Measurements from ENCODE around the gene MYOD1. TPM values are rescaled to one million over a fixed set of nuclear protein-coding genes. Genes with fewer than 3 reads are reported as not detected.

MYOD1 gene
- polyA plus RNA-seq, 1 experiment: not detected

DNA sequence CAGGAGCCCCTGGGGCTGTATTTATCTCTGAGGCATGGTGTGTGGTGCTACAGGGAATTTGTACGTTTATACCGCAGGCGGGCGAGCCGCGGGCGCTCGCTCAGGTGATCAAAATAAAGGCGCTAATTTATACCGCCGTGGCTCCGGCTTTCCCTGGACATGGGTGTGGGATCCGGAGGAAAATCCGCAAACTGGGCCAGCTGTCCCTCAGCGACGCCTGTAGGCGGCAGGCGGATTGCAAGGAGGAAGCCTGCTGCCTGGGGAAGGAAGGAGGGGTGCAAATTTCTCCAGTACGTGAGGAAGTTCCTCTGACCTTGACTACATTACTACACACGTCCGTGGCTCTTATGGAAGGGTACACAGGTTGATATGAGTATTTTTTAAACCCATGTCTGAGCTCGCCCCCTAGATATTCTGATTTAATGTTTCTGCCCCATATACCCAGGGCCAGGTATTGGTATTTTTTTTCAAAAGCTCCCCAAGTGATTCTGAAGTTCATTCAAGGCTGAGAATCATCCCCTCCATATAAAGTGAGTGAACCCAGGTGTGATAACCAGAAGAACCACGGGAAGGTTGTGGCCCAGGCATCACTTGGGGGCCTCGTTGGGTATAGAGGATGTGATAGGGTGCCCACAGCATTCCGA, 2.8 kb downstream of the MYOD1 start:
- ChIA-PET POLR2A (no interaction called here), CTCF (interaction anchor here (0.7 to 1.3 kb wide), 7 partner anchors 9 to 271 kb away, joined by 3 to 7 read pairs (median 4); no protein-coding TSS in a partner anchor)
- TF ChIP-seq, protein P1, sequence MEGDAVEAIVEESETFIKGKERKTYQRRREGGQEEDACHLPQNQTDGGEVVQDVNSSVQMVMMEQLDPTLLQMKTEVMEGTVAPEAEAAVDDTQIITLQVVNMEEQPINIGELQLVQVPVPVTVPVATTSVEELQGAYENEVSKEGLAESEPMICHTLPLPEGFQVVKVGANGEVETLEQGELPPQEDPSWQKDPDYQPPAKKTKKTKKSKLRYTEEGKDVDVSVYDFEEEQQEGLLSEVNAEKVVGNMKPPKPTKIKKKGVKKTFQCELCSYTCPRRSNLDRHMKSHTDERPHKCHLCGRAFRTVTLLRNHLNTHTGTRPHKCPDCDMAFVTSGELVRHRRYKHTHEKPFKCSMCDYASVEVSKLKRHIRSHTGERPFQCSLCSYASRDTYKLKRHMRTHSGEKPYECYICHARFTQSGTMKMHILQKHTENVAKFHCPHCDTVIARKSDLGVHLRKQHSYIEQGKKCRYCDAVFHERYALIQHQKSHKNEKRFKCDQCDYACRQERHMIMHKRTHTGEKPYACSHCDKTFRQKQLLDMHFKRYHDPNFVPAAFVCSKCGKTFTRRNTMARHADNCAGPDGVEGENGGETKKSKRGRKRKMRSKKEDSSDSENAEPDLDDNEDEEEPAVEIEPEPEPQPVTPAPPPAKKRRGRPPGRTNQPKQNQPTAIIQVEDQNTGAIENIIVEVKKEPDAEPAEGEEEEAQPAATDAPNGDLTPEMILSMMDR (IDR thresholded peaks at IDR 0.05; ENCODE audit: low read depth, low read length): peak; percentile 53
- no peak for DNase-seq (ENCODE audit: low read depth, low spot score)
- H3K9me3 ChIP-seq (ENCODE audit: control insufficient read depth, insufficient read depth, low read length): no peaks in the 10 kb centered on the region; the same call in 1 of the 2 replicates
- H3K27ac ChIP-seq (ENCODE audit: low read depth, low read length): no peak overlapping the region
- H3K27me3 ChIP-seq (ENCODE audit: control insufficient read depth, insufficient read depth, low read length): peaks cover 60% of the 10 kb centered on the region
- no peak overlapping the region for H3K4me3 ChIP-seq (ENCODE audit: low read depth, low read length)

DNA sequence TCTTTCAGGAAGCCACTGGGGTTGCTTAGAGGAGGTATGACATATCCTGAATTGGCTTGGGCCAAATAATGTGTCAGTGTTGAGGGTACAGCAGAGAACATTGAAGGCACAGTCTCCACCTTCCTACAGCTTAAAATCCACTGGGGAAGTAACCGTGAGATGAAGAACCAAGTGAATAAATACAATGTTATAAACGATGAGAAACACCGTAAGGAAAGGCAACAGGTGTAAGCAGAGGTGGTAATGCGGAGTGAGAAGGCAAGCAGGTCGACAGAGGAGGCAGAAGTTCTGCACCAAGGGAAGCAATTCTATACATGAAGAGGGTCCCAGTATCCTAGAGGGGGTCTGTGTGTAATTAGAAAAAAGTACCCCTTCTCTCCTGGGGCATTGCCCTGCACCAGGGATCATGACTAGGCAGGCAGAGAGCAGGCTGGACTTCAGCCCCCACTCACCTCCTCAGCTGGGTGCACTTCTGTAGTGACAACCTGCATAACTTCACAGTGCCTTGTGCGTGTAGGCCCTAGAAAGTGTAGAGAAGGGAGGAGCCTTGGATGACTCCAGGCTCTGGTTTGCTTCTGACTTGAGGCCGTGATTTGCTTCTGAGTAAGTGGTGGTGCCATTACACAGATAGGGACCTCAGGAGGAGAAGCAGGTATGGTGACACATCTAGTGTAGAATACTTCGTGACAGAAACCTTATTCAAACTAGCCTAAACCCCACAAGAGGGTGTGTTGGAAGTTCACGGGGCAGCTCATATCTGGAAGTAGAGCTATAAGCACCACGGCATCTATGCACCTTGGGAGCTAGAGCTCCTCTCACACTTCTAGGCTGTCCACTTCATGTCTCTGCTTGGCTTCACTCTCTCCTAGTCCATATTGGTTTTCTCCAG, 4.9 kb downstream of the MYOD1 start:
- TF ChIP-seq, protein P1 (IDR thresholded peaks at IDR 0.05; ENCODE audit: low read depth, low read length): no peak
- ChIA-PET CTCF (interaction anchor here (0.5 to 1.5 kb wide), 2 partner anchors 255 to 288 kb away, joined by 3 to 8 read pairs; partner anchors contain the start of gene SERGEF), POLR2A (no interaction called here)
- H3K27ac ChIP-seq (ENCODE audit: low read depth, low read length): no peak overlapping the region
- no peak for DNase-seq (ENCODE audit: low read depth, low spot score)
- peaks cover 53% of the 10 kb centered on the region for H3K27me3 ChIP-seq (ENCODE audit: control insufficient read depth, insufficient read depth, low read length)
- no peak overlapping the region for H3K4me3 ChIP-seq (ENCODE audit: low read depth, low read length)
- no peaks in the 10 kb centered on the region; the same call in 1 of the 2 replicates for H3K9me3 ChIP-seq (ENCODE audit: control insufficient read depth, insufficient read depth, low read length)

DNA sequence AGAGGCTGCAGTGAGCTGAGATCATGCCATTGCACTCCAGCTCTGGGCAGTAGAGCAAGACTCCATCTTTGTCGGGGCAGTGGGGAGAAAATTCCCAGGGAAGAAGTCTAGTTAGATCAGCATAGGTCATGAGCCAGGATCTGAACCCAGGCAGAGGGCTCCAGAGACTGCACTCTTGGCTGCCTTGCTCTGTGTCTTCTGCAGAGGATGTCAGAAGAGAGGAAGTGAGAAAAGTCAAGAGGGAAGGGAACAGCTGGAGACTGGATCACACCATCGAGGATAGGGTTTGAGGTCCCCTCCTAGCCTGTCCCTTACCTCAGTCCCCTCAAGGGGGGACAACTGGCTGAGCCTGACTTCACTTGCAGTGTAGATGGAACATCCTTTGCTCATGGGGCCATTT, 5.8 kb downstream of the MYOD1 start:
- Histone ChIP-seq H3K27ac (ENCODE audit: low read depth, low read length) (no peak overlapping the region), H3K9me3 (ENCODE audit: control insufficient read depth, insufficient read depth, low read length) (no peaks in the 10 kb centered on the region; the same call in 1 of the 2 replicates), H3K27me3 (ENCODE audit: control insufficient read depth, insufficient read depth, low read length) (peaks cover 50% of the 10 kb centered on the region), H3K4me3 (ENCODE audit: low read depth, low read length) (no peak overlapping the region)
- TF ChIP-seq, protein P1 (IDR thresholded peaks at IDR 0.05; ENCODE audit: low read depth, low read length): no peak
- no peak for DNase-seq (ENCODE audit: low read depth, low spot score)
- CTCF ChIA-PET: interaction anchor here (0.8 to 1.5 kb wide), 4 partner anchors 124 to 266 kb away, joined by 3 to 5 read pairs (median 3); no protein-coding TSS in a partner anchor
- POLR2A ChIA-PET: no interaction called here

DNA sequence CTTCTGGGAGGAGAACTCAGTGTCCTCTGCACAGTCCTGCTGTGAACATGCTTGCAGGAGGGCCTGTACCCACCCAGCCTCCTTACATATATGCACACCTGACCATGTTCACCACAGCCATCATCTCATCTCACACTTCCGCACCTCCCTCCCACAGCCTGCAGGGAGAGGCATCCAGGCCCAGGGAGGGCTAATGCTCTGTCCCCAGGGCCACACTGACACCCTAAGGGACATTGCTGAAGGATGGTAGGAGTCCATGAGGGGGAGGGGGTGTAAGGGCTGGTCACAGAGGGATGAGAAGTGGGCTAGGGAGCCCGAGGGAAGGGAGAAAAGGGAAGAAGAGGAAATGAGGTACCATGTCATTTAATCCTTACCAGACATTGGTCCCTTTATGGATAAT, 10.8 kb downstream of the MYOD1 start:
- H3K27ac ChIP-seq (ENCODE audit: low read depth, low read length): no peak overlapping the region
- POLR2A ChIA-PET: interaction anchor here (0.7 kb wide), 1 partner anchor 248 kb away, joined by 3 read pairs; no protein-coding TSS in a partner anchor
- H3K27me3 ChIP-seq (ENCODE audit: control insufficient read depth, insufficient read depth, low read length): peaks cover 39% of the 10 kb centered on the region
- CTCF ChIA-PET: interaction anchor here (0.8 to 7.1 kb wide), 37 partner anchors 8 to 385 kb away, joined by 3 to 678 read pairs (median 6); partner anchors contain the start of gene SAAL1
- TF ChIP-seq, protein P1 (IDR thresholded peaks at IDR 0.05; ENCODE audit: low read depth, low read length): no peak
- no peak overlapping the region for H3K4me3 ChIP-seq (ENCODE audit: low read depth, low read length)
- H3K9me3 ChIP-seq (ENCODE audit: control insufficient read depth, insufficient read depth, low read length): no peaks in the 10 kb centered on the region
- DNase-seq (ENCODE audit: low read depth, low spot score): no peak
